Activated naive CD4-positive, alpha-beta T cell treated with anti-CD3 and anti-CD28 coated beads, Interleukin-2, amount 50 U/mL, for 16 hours (primary cell): ENCODE results near the gene HLA-E.
"Not testable (repeated sequence)": the region's sequence is repeated elsewhere in the genome, so short reads cannot be mapped to it uniquely, and the experiment has no call there.

ENCODE experiments used
- DNase-seq: peaks from one replicate; pipeline ENCODE4 v3.0.0-alpha.2; 2020

HLA-E gene

GRCh38 chr6:30489081-30490025, at the start of gene HLA-E:
HLA-E (plus strand) TSS chr6:30489509; CDS start chr6:30489532, 23 bp downstream.
- DNase-seq = peak; percentile 85

- DNase-seq = no peak
These were observed 48.1 kb upstream of the HLA-E start for GRCh38 chr6:30441171-30441570.

GRCh38 chr6:30443657-30444450, 45.5 kb upstream of the HLA-E start:
- DNase-seq = no peak

GRCh38 chr6:30444451-30444742, 44.9 kb upstream of the HLA-E start:
- no peak for DNase-seq

GRCh38 chr6:30446259-30446658, 43.0 kb upstream of the HLA-E start:
- no peak for DNase-seq

GRCh38 chr6:30447237-30447636, 42.1 kb upstream of the HLA-E start:
- DNase-seq = no peak

GRCh38 chr6:30450548-30450908, 38.8 kb upstream of the HLA-E start:
- DNase-seq = no peak

GRCh38 chr6:30450909-30451841, 38.1 kb upstream of the HLA-E start:
- peak; percentile 57 for DNase-seq

GRCh38 chr6:30452736-30453507, 36.4 kb upstream of the HLA-E start:
- no peak for DNase-seq

- DNase-seq = peak; percentile 89
These were observed 35.7 kb upstream of the HLA-E start for GRCh38 chr6:30453508-30454116.

GRCh38 chr6:30459145-30459544, 30.2 kb upstream of the HLA-E start:
- DNase-seq = no peak

GRCh38 chr6:30461055-30461454, 28.3 kb upstream of the HLA-E start:
- no peak for DNase-seq

GRCh38 chr6:30462482-30462881, 26.8 kb upstream of the HLA-E start:
- DNase-seq = no peak

GRCh38 chr6:30463242-30463641, 26.1 kb upstream of the HLA-E start:
- DNase-seq = no peak

- DNase-seq = peak; percentile 47
These were observed 25.4 kb upstream of the HLA-E start for GRCh38 chr6:30463651-30464618.

GRCh38 chr6:30465595-30466306, 23.6 kb upstream of the HLA-E start:
- no peak for DNase-seq

- DNase-seq = no peak
These were observed 18.3 kb upstream of the HLA-E start for GRCh38 chr6:30470968-30471367.

GRCh38 chr6:30475116-30475515, 14.2 kb upstream of the HLA-E start:
- DNase-seq = not testable (repeated sequence)

- DNase-seq = no peak
These were observed 8.7 kb upstream of the HLA-E start for GRCh38 chr6:30480536-30481156.
